A549 (cell line): ENCODE data around the gene PRKAR2B.

ENCODE experiments used
- CTCF ChIP-seq: fragments of >200 bp; sonication (Bioruptor Twin); formaldehyde crosslinking; IDR thresholded peaks from 3 replicates; pipeline ENCODE4 v1.5.1; 2016
- EHMT2 ChIP-seq: fragments of 200-600 bp; sonication (generic); IDR thresholded peaks from 2 replicates; pipeline ENCODE4 v1.6.1; 2016; ENCODE audit warnings: antibody characterized with exemption, low read depth, mild to moderate bottlenecking, moderate library complexity
- EP300 ChIP-seq, 2 experiments: fragments of >200 bp; sonication (Bioruptor Twin); formaldehyde crosslinking; IDR thresholded peaks; 2 replicates in 1 of 2; 3 replicates in 1 of 2; pipeline ENCODE4 v1.6.1; 2016 to 2017
- JUN ChIP-seq, 2 experiments: fragments of >200 bp; sonication (Bioruptor Twin); formaldehyde crosslinking; IDR thresholded peaks; 2 replicates in 1 of 2; 3 replicates in 1 of 2; pipeline ENCODE4 v1.6.1; 2016 to 2017
- MAX ChIP-seq: IDR thresholded peaks from 2 replicates; pipeline ENCODE4 v1.6.1; 2012
- POLR2A ChIP-seq: IDR thresholded peaks from 2 replicates; pipeline ENCODE4 v1.6.1; 2012; ENCODE audit warnings: mild to moderate bottlenecking, low read length
- RAD21 ChIP-seq, 2 experiments: fragments of >200 bp in 1 of 2; sonication (Bioruptor Twin) in 1 of 2; formaldehyde crosslinking in 1 of 2; IDR thresholded peaks in 1 of 2; conservative IDR thresholded peaks in 1 of 2; 2 replicates in 1 of 2; 3 replicates in 1 of 2; pipeline ENCODE4 v1.6.1; 2012 to 2018; ENCODE audit warnings: inconsistent platforms in 1 of 2
- REST ChIP-seq: fragments of 200-600 bp; sonication (generic); IDR thresholded peaks from 2 replicates; pipeline ENCODE4 v1.6.1; 2016; ENCODE audit warnings: antibody characterized with exemption, mild to moderate bottlenecking, moderate library complexity
- RNF2 ChIP-seq: fragments of 200-600 bp; sonication (generic); IDR thresholded peaks from 2 replicates; pipeline ENCODE4 v1.6.1; 2016; ENCODE audit warnings: low read depth, mild to moderate bottlenecking, antibody characterized with exemption, moderate library complexity, borderline replicate concordance
- TP53 ChIP-seq: fragments of 250-450 bp; sonication (Bioruptor Pico); IDR thresholded peaks from 2 replicates; pipeline ENCODE4 v1.5.0; 2021; ENCODE audit warnings: mild to moderate bottlenecking, moderate library complexity
- USF2 ChIP-seq: fragments of 450-650 bp; IDR thresholded peaks from 2 replicates; pipeline ENCODE4 v1.6.1; 2014; ENCODE audit warnings: antibody characterized with exemption

- TF ChIP-seq EP300 (IDR thresholded peaks at IDR 0.05) (no peak), MAX (no peak), REST (no peak), CTCF (no peak), EHMT2 (no peak), TP53 (CRISPR knock-in tag) (no peak), JUN (IDR thresholded peaks at IDR 0.05) (no peak), RAD21 (conservative IDR thresholded peaks at IDR 0.05 in 1 of 2, IDR thresholded peaks at IDR 0.05 in 1 of 2) (no peak), RNF2 (no peak), POLR2A (no peak), USF2 (no peak)
These were observed 23.7 kb downstream of the PRKAR2B start for GRCh38 chr7:107068156-107068555.
